Measurements from ENCODE around the gene DIO2.

DIO2 gene

DNA sequence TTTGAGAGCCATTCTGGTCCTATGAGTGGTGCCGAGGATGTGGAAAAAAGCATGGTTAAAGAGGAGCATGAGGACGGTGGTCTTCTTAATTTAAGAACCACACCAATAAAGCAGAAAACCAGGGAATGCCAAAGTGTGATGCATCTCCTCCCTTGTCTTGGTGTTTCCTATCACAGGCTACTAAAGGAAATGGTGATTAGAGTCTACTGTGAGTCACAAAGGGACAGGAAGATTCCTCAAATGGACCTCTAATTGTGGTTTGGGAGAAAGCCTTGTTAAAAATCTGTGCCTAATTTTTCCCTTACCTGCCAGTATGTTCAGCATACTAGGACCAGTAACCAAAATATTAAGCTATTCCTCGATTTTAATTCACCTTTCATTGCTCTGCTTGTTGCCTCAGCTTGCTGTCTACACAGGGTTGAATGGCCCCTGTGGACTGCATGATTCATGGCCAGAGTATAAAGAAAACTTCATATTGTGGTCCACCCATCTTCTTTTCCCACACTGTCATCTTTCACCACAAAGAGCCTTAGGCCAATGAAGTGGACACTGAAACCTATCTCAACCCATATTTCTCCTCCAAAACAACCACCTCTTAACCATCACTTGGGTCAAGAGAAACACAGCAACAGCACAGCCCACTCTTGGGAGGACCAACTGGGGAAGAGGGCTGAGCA lies 38.8 kb downstream of the DIO2 start:
- no peak for DNase-seq (ENCODE audit: extremely low read depth, low read depth)
- TF ChIP-seq, protein P1, sequence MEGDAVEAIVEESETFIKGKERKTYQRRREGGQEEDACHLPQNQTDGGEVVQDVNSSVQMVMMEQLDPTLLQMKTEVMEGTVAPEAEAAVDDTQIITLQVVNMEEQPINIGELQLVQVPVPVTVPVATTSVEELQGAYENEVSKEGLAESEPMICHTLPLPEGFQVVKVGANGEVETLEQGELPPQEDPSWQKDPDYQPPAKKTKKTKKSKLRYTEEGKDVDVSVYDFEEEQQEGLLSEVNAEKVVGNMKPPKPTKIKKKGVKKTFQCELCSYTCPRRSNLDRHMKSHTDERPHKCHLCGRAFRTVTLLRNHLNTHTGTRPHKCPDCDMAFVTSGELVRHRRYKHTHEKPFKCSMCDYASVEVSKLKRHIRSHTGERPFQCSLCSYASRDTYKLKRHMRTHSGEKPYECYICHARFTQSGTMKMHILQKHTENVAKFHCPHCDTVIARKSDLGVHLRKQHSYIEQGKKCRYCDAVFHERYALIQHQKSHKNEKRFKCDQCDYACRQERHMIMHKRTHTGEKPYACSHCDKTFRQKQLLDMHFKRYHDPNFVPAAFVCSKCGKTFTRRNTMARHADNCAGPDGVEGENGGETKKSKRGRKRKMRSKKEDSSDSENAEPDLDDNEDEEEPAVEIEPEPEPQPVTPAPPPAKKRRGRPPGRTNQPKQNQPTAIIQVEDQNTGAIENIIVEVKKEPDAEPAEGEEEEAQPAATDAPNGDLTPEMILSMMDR (IDR thresholded peaks at IDR 0.05; ENCODE audit: low read depth, low read length), result no peak

DNA sequence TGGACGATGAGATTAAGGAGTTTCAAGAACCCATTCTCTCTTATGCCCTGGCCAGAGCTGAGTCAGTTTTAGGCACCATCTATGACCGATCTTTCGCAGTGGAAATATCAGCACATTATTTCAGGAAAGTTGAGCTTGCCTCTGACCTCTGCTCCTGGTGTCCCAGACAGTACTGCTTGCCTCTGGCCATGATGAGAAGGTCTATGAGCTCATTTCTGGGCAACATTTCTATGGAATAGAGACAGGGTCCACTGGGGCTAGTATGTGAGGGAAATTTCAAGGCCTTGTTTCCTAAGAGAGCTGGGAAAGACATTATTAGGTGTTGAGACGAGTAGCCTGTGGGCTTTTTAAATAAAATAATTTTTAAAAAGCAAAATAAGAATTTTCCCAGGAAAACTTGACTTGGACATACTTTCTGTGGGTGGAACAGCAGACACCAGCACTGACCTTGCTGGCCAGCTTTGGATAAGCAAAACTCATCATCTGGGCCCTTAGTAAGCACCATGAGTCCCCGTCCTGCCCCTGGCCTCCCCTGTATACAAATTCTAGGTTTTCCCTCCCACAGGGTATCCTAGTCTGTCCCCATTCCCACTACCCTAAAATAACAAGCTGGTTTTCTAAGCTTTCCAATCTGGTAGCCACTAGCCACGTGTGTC lies 43.4 kb downstream of the DIO2 start:
- DNase-seq (ENCODE audit: extremely low read depth, low read depth), result no peak
- TF ChIP-seq, protein P1 (IDR thresholded peaks at IDR 0.05; ENCODE audit: low read depth, low read length), result no peak

DNA sequence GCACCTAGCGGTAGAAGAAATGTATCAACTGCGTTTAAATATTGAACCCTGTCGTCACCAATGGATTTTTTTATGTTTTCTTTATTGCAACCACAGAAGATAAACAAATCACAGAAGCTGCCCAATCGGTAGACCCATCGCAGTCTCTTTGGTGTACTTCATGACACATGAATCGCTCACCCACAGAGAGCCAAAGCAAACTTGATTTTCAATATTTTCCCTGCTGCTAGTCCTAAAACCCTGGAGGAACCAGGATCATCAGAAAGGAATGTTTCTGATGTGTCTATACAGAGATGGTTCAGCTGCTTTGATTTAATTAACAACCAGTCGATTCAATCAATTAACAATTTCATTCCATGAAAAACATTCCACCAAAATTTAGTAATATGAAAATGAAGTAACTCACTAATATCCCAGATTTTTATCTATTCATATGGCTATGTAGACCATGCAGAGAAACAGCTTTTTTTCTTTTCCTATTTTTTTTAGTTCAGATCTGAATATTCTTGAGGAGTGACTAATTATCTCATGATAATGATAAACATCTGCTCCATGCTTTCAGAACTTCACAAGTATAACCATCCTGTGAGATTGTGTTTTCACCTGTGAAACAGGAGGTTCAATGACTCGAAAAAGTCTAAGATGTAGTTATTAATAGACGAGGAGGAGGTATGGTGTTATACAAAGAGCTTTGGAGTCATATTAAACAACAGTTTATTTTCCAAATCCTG lies 46.1 kb downstream of the DIO2 start:
- TF ChIP-seq, protein P1 (IDR thresholded peaks at IDR 0.05; ENCODE audit: low read depth, low read length), result no peak
- DNase-seq (ENCODE audit: extremely low read depth, low read depth), result no peak

- DNase-seq (ENCODE audit: extremely low read depth, low read depth), result no peak
- TF ChIP-seq, protein P1 (IDR thresholded peaks at IDR 0.05; ENCODE audit: low read depth, low read length), result no peak
These were observed 58.5 kb downstream of the DIO2 start for GRCh38 chr14:80152763-80153162.

GRCh38 chr14:80152166-80152565 lies 59.1 kb downstream of the DIO2 start:
- DNase-seq (ENCODE audit: extremely low read depth, low read depth), result no peak
- TF ChIP-seq, protein P1 (IDR thresholded peaks at IDR 0.05; ENCODE audit: low read depth, low read length), result no peak

DNA sequence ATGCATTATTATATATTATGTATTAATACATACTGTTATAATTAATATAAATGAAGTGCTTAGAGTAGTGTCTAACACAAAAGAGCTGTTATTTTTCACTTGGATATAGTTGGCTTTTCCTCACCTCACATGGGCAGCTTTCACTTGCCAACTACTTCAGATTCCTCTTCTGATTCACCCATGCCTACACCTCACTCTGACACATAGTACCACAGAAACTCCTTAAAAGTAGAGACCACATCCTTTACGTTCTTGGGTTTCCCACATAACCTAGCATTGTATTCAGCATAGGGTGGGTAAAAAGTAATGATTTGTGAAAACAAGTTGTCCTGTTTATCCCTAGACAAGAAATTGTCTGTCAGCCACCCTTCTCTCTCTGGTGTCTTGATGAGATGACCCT lies 61.0 kb downstream of the DIO2 start:
- no peak for DNase-seq (ENCODE audit: extremely low read depth, low read depth)

More for the DNA sequence above, 61.0 kb downstream of the DIO2 start:
- TF ChIP-seq, protein P1 (IDR thresholded peaks at IDR 0.05; ENCODE audit: low read depth, low read length), result no peak
